Heart right ventricle (tissue), 16 donors: ENCODE results near the gene PPFIA1. TPM values are rescaled to one million over a fixed set of nuclear protein-coding genes. Genes with fewer than 3 reads are reported as not detected.
A peak's percentile ranks its signal among the peaks of the same experiment; 100 is the strongest.

ENCODE experiments used
- ATAC-seq, 8 donors: fragments of 200-7000 bp; cut with Tn5 transposase; one replicate each; pipeline ENCODE4 v1.9.1; 2020; ENCODE audit warnings: mild to moderate bottlenecking in 8 of 8, moderate library complexity in 8 of 8, moderate number of reproducible peaks in 1 of 8
- DNase-seq, 2 donors: peaks; one replicate each; pipeline ENCODE4 v3.0.0-alpha.2; 2020
- H3K27ac ChIP-seq, 10 donors: fragments of 200-600 bp; sonication (generic) in 2 of 10; one replicate each; pipeline versions ENCODE4 v1.5.0 to v1.8.0; 2020 to 2022; ENCODE audit warnings: mild to moderate bottlenecking in 3 of 10
- H3K27me3 ChIP-seq, 7 donors: fragments of 200-600 bp; one replicate each; pipeline ENCODE4 v1.8.0; 2021 to 2022; ENCODE audit warnings: mild to moderate bottlenecking in 2 of 7
- H3K36me3 ChIP-seq, 9 donors: fragments of 200-600 bp; sonication (generic) in 1 of 9; one replicate each; pipeline versions ENCODE4 v1.5.0 to v1.8.0; 2020 to 2022; ENCODE audit warnings: mild to moderate bottlenecking in 2 of 9
- H3K4me1 ChIP-seq, 9 donors: fragments of 200-600 bp; sonication (generic) in 1 of 9; one replicate each; pipeline versions ENCODE4 v1.5.0 to v1.8.0; 2020 to 2022; ENCODE audit warnings: mild to moderate bottlenecking in 4 of 9
- H3K4me3 ChIP-seq, 10 donors: fragments of 200-600 bp; sonication (generic) in 2 of 10; one replicate each; pipeline versions ENCODE4 v1.5.0 to v1.8.0; 2020 to 2022; ENCODE audit warnings: mild to moderate bottlenecking in 7 of 10, moderate library complexity in 2 of 10
- H3K9me3 ChIP-seq, 11 donors: fragments of 200-600 bp in 10 of 11; sonication (generic) in 2 of 11; one replicate each; pipeline versions ENCODE4 v1.5.0 to v1.8.0; 2013 to 2022; ENCODE audit warnings: mild to moderate bottlenecking in 2 of 11, control low read depth in 1 of 11, moderate library complexity in 1 of 11
- CTCF ChIP-seq, 9 donors: fragments of 200-600 bp; sonication (generic) in 2 of 9; IDR thresholded peaks; one replicate each; pipeline versions ENCODE4 v1.5.0 to v1.8.0; 2021 to 2022; ENCODE audit warnings: antibody characterized with exemption in 9 of 9, mild to moderate bottlenecking in 5 of 9, moderate library complexity in 1 of 9
- WGBS, 2 donors: extraction: QIAGEN DNeasy Blood & Tissue Kit; methylation state at CpG; one replicate each; pipeline ENCODE4 v1.1.7; 2013; ENCODE audit warnings: inconsistent platforms in 1 of 2; 5-methylcytosine and 5-hydroxymethylcytosine counted together
- intact Hi-C, 10 donors: fragments of 100-400 bp; cut with DNase I; formaldehyde crosslinking; loops; one replicate each; pipeline versions ENCODE4 v1.11.1 to v1.14.2; 2022
- polyA plus RNA-seq, 2 donors: library from polyadenylated mRNA; stranded (reverse); fragments of 200-250 nt; gene quantifications; one replicate each; pipeline ENCODE4 v1.2.3, GENCODE V29; 2013
- total RNA-seq, 10 donors: library from RNA; stranded (reverse); fragmentation: NEBNext Ultra II Directional in 3 of 10; extraction: Animal tissue kit (Norgen Biotek cat#: 25700) in 3 of 10; gene quantifications; one replicate each; pipeline versions ENCODE4 v1.2.1 to v1.2.4, GENCODE V29; 2021 to 2023
- donor health status: Arrhythmogenic right ventricular cardiomyopathy.
- donor health status: ischemic (EF 13 %, LVEDD 7.1; RV severe dilation, severe dysfunction).
- donor health status: healthy with polysubstance abuse.
- donor health status: DM: no; HTN: yes; CAD: no.
- donor health status: DM: no; HTN: no; CAD: no.
- donor health status: ischemic (EF 25% LVEDD 6.9; RV normal size, moderate dysfunction).
- donor health status: ischemic (EF 25% LVEDD 5.7; RV mildly dilated, moderate dysfunction).
- donor health status: healthy.
- donor health status: DM: yes; HTN: yes; CAD: no.
- donor health status: Ischemic cardiomyopathy.
- donor health status: ischemic (EF 35%, LVEDD 5.7; RV mildly dilated, moderate dysfunction).
- donor health status: nonischemic (EF 11% LVEDD 7.7; RV severe dilation, severe dysfunction).
- donor health status: DM: yes; HTN: yes; CAD: no.
- donor health status: PGD.
- donor health status: ischemic (EF 29% LVEDD 5.4; RV normal size, mild dysfunction).
- donor health status: nonischemic (EF 23%, LVEDD 6.1; RV moderate dilation, normal function).

The PPFIA1 gene
- total and polyA plus RNA-seq, 12 donors: 14.0 to 57.2 (median 39.0) TPM

- no peaks in the 10 kb centered on the region for H3K9me3 ChIP-seq
- TF ChIP-seq CTCF (IDR thresholded peaks at IDR 0.05): no peak
- intact Hi-C loops: no loop called here
- H3K27me3 ChIP-seq: peaks cover 0 to 81% (median 0%) of the 10 kb centered on the region in 7 donors
- peaks cover 0 to 35% (median 18%) of the 10 kb centered on the region in 9 donors for H3K36me3 ChIP-seq
- ATAC-seq (no peak), DNase-seq (no peak)
- H3K4me3 ChIP-seq: no peak overlapping the region
- 25 to 51% methylated on average over 1 of the region's 1 CpG for WGBS, 2 donors
- peak overlapping the region in 7 of 10 donors; percentile 11 to 59 (median 39) for H3K27ac ChIP-seq
- peaks cover 7 to 84% (median 49%) of the 10 kb centered on the region in 9 donors for H3K4me1 ChIP-seq
These were observed 132.2 kb downstream of the PPFIA1 start for GRCh38 chr11:70402685-70403084.

GRCh38 chr11:70404244-70404643 is 133.8 kb downstream of the PPFIA1 start:
- ATAC-seq: no peak
- no peak for TF ChIP-seq CTCF (IDR thresholded peaks at IDR 0.05)
- peaks cover 0 to 94% (median 0%) of the 10 kb centered on the region in 7 donors for H3K27me3 ChIP-seq
- DNase-seq: no peak
- peaks cover 0 to 50% (median 27%) of the 10 kb centered on the region in 9 donors for H3K36me3 ChIP-seq
- WGBS, 2 donors: 90% methylated on average over 11 of the region's 11 CpGs
- H3K4me1 ChIP-seq: peaks cover 7 to 93% (median 44%) of the 10 kb centered on the region in 9 donors
- intact Hi-C loops: no loop called here
- no peak overlapping the region for H3K27ac ChIP-seq
- H3K9me3 ChIP-seq: no peaks in the 10 kb centered on the region
- H3K4me3 ChIP-seq: no peak overlapping the region

DNA sequence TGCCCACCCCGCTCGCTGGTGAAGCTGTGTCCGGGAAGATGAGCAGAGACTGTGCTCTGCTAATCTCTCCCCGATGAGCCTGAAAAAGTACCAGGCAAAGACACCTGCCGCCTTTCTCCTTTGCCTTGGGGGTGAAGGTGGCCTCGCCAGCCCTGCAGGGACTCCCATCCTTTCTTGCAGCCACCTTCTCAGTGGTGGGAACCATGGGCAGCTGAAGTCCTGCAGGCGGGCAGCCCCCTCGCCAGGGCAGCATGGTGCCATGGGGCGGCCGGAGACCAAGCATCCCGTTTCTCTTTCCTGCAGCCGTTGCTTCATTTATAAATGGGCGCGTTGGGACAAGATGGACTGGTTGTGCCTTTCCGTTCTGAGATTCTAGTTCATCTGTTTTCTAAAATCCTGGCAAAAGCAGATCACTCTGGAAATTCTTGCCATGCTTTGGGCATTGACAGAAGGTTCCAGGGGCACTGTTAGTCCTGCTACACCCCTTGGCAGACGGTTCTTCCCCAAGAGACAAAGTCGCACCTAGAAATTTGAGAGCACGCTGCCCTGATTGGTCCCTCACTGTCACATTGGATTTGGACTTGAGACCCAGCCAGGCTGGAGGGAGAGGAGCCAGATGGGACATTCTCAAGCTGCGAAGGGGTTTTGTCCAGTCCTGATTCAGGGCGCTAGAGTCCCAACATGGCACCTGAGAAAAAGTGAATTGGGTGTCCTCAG is 135.3 kb downstream of the PPFIA1 start:
- intact Hi-C loops: no loop called here

GRCh38 chr11:70407121-70407520 is 136.6 kb downstream of the PPFIA1 start:
- peaks cover 0 to 72% (median 52%) of the 10 kb centered on the region in 9 donors for H3K36me3 ChIP-seq
- H3K9me3 ChIP-seq: no peaks in the 10 kb centered on the region
- no peak for TF ChIP-seq CTCF (IDR thresholded peaks at IDR 0.05)
- intact Hi-C loops: no loop called here
- no peak overlapping the region for H3K4me3 ChIP-seq
- peaks cover 0 to 96% (median 0%) of the 10 kb centered on the region in 7 donors for H3K27me3 ChIP-seq
- no peak for DNase-seq
- ATAC-seq: no peak
- 86 to 98% methylated on average over 13 of the region's 13 CpGs for WGBS, 2 donors
- H3K27ac ChIP-seq: peak overlapping the region in 5 of 10 donors; percentile 27 to 45 (median 41)
- H3K4me1 ChIP-seq: peaks cover 0 to 80% (median 30%) of the 10 kb centered on the region in 9 donors

More for the DNA sequence above, 135.3 kb downstream of the PPFIA1 start:
- no peak for TF ChIP-seq CTCF (IDR thresholded peaks at IDR 0.05)
- peak in 1 of 8 donors; percentile 25 for ATAC-seq
- 81 to 86% methylated on average over 20 of the region's 20 CpGs for WGBS, 2 donors
- Histone ChIP-seq H3K4me1 (peaks cover 0 to 92% (median 33%) of the 10 kb centered on the region in 9 donors), H3K9me3 (no peaks in the 10 kb centered on the region), H3K36me3 (peaks cover 0 to 60% (median 42%) of the 10 kb centered on the region in 9 donors), H3K27me3 (peaks cover 0 to 96% (median 0%) of the 10 kb centered on the region in 7 donors), H3K4me3 (no peak overlapping the region), H3K27ac (peak overlapping the region in 3 of 10 donors; percentile 16 to 24 (median 23))
- no peak for DNase-seq
